H1 (cell line): ENCODE measurements around the gene CDK5. TPM values are rescaled to one million over a fixed set of nuclear protein-coding genes. Genes with fewer than 3 reads are reported as not detected.
A peak's percentile ranks its signal among the peaks of the same experiment; 100 is the strongest.

ENCODE experiments used
- CTCF ChIA-PET: fragments of 300-600 bp; sonication (Branson Sonifier 250); formaldehyde crosslinking; loops from one replicate; lab custom pipeline; 2021; ENCODE audit not compliant: partially characterized antibody; lab: Charles Lee
- POLR2A ChIA-PET: fragments of 300-600 bp; sonication (Branson Sonifier 250); formaldehyde crosslinking; loops from one replicate; lab custom pipeline; 2021; ENCODE audit warnings: inconsistent platforms; ENCODE audit not compliant: partially characterized antibody; lab: Charles Lee
- DNase-seq, 2 experiments: peaks; one replicate each; pipeline versions ENCODE4 v3.0.0 to v3.0.0-alpha.2; 2010 to 2022; ENCODE audit warnings: low spot score in 2 of 2, low read depth in 1 of 2, mixed read lengths in 1 of 2
- FAIRE-seq: peaks from 2 replicates; lab custom pipeline; 2011; peaks lifted over from hg19 to GRCh38; lab: Jason Lieb, UNC
- H2AFZ ChIP-seq: 2 replicates; pipeline ENCODE4 v1.8.1; 2012; ENCODE audit warnings: low read length, inconsistent platforms
- H2AK5ac ChIP-seq: 2 replicates; pipeline ENCODE4 v1.6.1; 2013; ENCODE audit warnings: low read depth, low read length
- H2BK120ac ChIP-seq: replicated peaks from 2 replicates; pipeline ENCODE3; 2013; ENCODE audit warnings: low read depth, low read length, inconsistent platforms
- H2BK12ac ChIP-seq: 2 replicates; pipeline ENCODE4 v1.6.1; 2013; ENCODE audit warnings: low read depth, low read length
- H2BK15ac ChIP-seq: 2 replicates; pipeline ENCODE4 v1.6.1; 2013; ENCODE audit warnings: low read length
- H2BK20ac ChIP-seq: 2 replicates; pipeline ENCODE4 v1.6.1; 2013; ENCODE audit warnings: low read length
- H2BK5ac ChIP-seq: 2 replicates; pipeline ENCODE4 v1.6.1; 2013; ENCODE audit warnings: low read depth, low read length
- H3K14ac ChIP-seq: 2 replicates; pipeline ENCODE4 v1.6.1; 2013; ENCODE audit warnings: inconsistent platforms; ENCODE audit not compliant: insufficient read length
- H3K18ac ChIP-seq: 2 replicates; pipeline ENCODE4 v1.6.1; 2013; ENCODE audit warnings: low read length; ENCODE audit errors: extremely low read depth
- H3K23ac ChIP-seq: 2 replicates; pipeline ENCODE4 v1.6.1; 2013; ENCODE audit warnings: inconsistent platforms; ENCODE audit not compliant: insufficient read length
- H3K23me2 ChIP-seq: 2 replicates; pipeline ENCODE4 v1.6.1; 2013; ENCODE audit warnings: low read depth, low read length
- H3K27ac ChIP-seq: 2 replicates; pipeline ENCODE4 v1.6.1; 2011; ENCODE audit warnings: low read depth, low read length, inconsistent platforms
- H3K27me3 ChIP-seq, 4 experiments: replicated peaks in 1 of 4; 1 replicate in 1 of 4; 2 replicates in 3 of 4; pipeline versions ENCODE4 v1.6.1 to v1.8.1; 2011 to 2013; ENCODE audit warnings: low read length in 3 of 4, mild to moderate bottlenecking in 3 of 4, inconsistent platforms in 2 of 4, mixed read lengths in 2 of 4, moderate library complexity in 1 of 4; ENCODE audit not compliant: control insufficient read depth in 3 of 4, insufficient read depth in 3 of 4; ENCODE audit errors: extremely low read depth in 1 of 4
- H3K36me3 ChIP-seq, 4 experiments: 2 replicates each; pipeline versions ENCODE4 v1.6.1 to v1.8.1; 2011 to 2013; ENCODE audit warnings: mild to moderate bottlenecking in 4 of 4, low read length in 3 of 4, moderate library complexity in 2 of 4, control low read depth in 1 of 4, inconsistent platforms in 1 of 4; ENCODE audit not compliant: insufficient read depth in 4 of 4, control insufficient read depth in 2 of 4
- H3K4ac ChIP-seq: replicated peaks from 2 replicates; pipeline ENCODE3; 2013; ENCODE audit warnings: low read length, low read depth, mixed read lengths, inconsistent platforms; ENCODE audit not compliant: insufficient read length
- H3K4me1 ChIP-seq, 4 experiments: replicated peaks in 1 of 4; 1 replicate in 1 of 4; 2 replicates in 3 of 4; pipeline versions ENCODE4 v1.6.1 to v1.8.1; 2011 to 2013; ENCODE audit warnings: low read length in 3 of 4, inconsistent platforms in 2 of 4, mixed read lengths in 1 of 4; ENCODE audit not compliant: insufficient read depth in 4 of 4, control insufficient read depth in 3 of 4
- H3K4me2 ChIP-seq, 2 experiments: 2 replicates each; pipeline versions ENCODE4 v1.6.1 to v1.8.1; 2011 to 2013; ENCODE audit warnings: low read depth in 2 of 2, low read length in 2 of 2, control low read depth in 1 of 2, inconsistent platforms in 1 of 2, mild to moderate bottlenecking in 1 of 2; ENCODE audit not compliant: insufficient read depth in 1 of 2
- H3K4me3 ChIP-seq, 4 experiments: fragments of 200-600, 300-600 bp in 1 of 4; sonication (generic), shearing (Covaris generic), sonication (Bioruptor Twin) in 1 of 4; 2 replicates each; pipeline versions ENCODE4 v1.5.1 to v1.8.1; 2011 to 2016; ENCODE audit warnings: low read length in 4 of 4, low read depth in 3 of 4, control low read depth in 2 of 4, inconsistent platforms in 2 of 4, mild to moderate bottlenecking in 2 of 4, mixed read lengths in 1 of 4, moderate library complexity in 1 of 4; ENCODE audit not compliant: insufficient read depth in 2 of 4; ENCODE audit errors: extremely low read depth in 1 of 4
- H3K56ac ChIP-seq: replicated peaks from 2 replicates; pipeline ENCODE3; 2013; ENCODE audit warnings: low read depth, mild to moderate bottlenecking, mixed read lengths, low read length, inconsistent platforms; ENCODE audit not compliant: insufficient read length
- H3K79me1 ChIP-seq: 2 replicates; pipeline ENCODE4 v1.6.1; 2013; ENCODE audit warnings: low read depth, low read length, control low read depth
- H3K79me2 ChIP-seq, 2 experiments: 2 replicates each; pipeline versions ENCODE4 v1.6.1 to v1.8.1; 2012 to 2013; ENCODE audit warnings: low read length in 2 of 2, mild to moderate bottlenecking in 2 of 2, inconsistent platforms in 1 of 2; ENCODE audit not compliant: insufficient read depth in 2 of 2, control insufficient read depth in 1 of 2
- H3K9ac ChIP-seq, 4 experiments: replicated peaks in 1 of 4; 1 replicate in 1 of 4; 2 replicates in 3 of 4; pipeline versions ENCODE4 v1.6.1 to v1.8.1; 2011 to 2013; ENCODE audit warnings: low read depth in 3 of 4, low read length in 3 of 4, control low read depth in 2 of 4, mild to moderate bottlenecking in 2 of 4, moderate library complexity in 2 of 4, inconsistent platforms in 1 of 4; ENCODE audit errors: extremely low read depth in 1 of 4
- H3K9me3 ChIP-seq, 2 experiments: 2 replicates each; pipeline versions ENCODE4 v1.6.1 to v1.8.1; 2012 to 2013; ENCODE audit warnings: mild to moderate bottlenecking in 2 of 2, moderate library complexity in 2 of 2, control low read depth in 1 of 2, inconsistent platforms in 1 of 2, low read depth in 1 of 2, low read length in 1 of 2, mixed read lengths in 1 of 2; ENCODE audit not compliant: insufficient read depth in 2 of 2
- H4K20me1 ChIP-seq, 2 experiments: replicated peaks in 1 of 2; 2 replicates each; pipeline versions ENCODE3 to v1.8.1; 2011 to 2013; ENCODE audit warnings: inconsistent platforms in 2 of 2, low read length in 2 of 2, mild to moderate bottlenecking in 1 of 2; ENCODE audit not compliant: insufficient read depth in 2 of 2, control insufficient read depth in 1 of 2
- H4K5ac ChIP-seq: 2 replicates; pipeline ENCODE4 v1.6.1; 2013; ENCODE audit warnings: low read length, low read depth, mixed read lengths, inconsistent platforms; ENCODE audit not compliant: insufficient read length
- H4K8ac ChIP-seq: 2 replicates; pipeline ENCODE4 v1.8.0; 2013; ENCODE audit warnings: mild to moderate bottlenecking, moderate library complexity, low read length, inconsistent platforms; ENCODE audit not compliant: insufficient read depth; ENCODE audit errors: extremely low read depth
- H4K91ac ChIP-seq: replicated peaks from 2 replicates; pipeline ENCODE3; 2013; ENCODE audit warnings: low read length, mixed read lengths, inconsistent platforms; ENCODE audit not compliant: insufficient read length
- ATF2 ChIP-seq: IDR thresholded peaks from 2 replicates; pipeline ENCODE4 v1.6.1; 2012; ENCODE audit warnings: low read length, inconsistent platforms
- CTCF ChIP-seq, 3 experiments: IDR thresholded peaks; 1 replicate in 2 of 3; 2 replicates in 1 of 3; pipeline versions ENCODE4 v1.5.1 to v1.6.1; 2011; ENCODE audit warnings: low read length in 3 of 3, mild to moderate bottlenecking in 3 of 3, inconsistent platforms in 2 of 3, low read depth in 1 of 3, moderate library complexity in 1 of 3; ENCODE audit not compliant: insufficient read depth in 1 of 3; ENCODE audit errors: control extremely low read depth in 1 of 3
- MAX ChIP-seq: IDR thresholded peaks from 2 replicates; pipeline ENCODE4 v1.6.1; 2012; ENCODE audit warnings: inconsistent platforms
- RNF2 ChIP-seq: fragments of 200-900, 300-1000 bp; sonication (generic); IDR thresholded peaks from 2 replicates; pipeline ENCODE4 v1.7.1; 2016; ENCODE audit warnings: borderline replicate concordance, low read depth, mild to moderate bottlenecking, antibody characterized with exemption, low read length; ENCODE audit not compliant: poor library complexity, severe bottlenecking; ENCODE audit errors: missing control alignments
- SRF ChIP-seq: IDR thresholded peaks from 2 replicates; pipeline ENCODE4 v1.6.1; 2011; ENCODE audit warnings: mild to moderate bottlenecking, low read depth, low read length, moderate library complexity
- TAF1 ChIP-seq: IDR thresholded peaks from 2 replicates; pipeline ENCODE4 v1.6.1; 2011; ENCODE audit warnings: mild to moderate bottlenecking, low read depth, low read length
- YY1 ChIP-seq: IDR thresholded peaks from 2 replicates; pipeline ENCODE4 v1.6.1; 2011; ENCODE audit warnings: low read depth, mild to moderate bottlenecking, low read length
- WGBS, 2 experiments: shearing (Covaris generic) in 1 of 2; methylation state at CpG; one replicate each; pipeline versions ENCODE4 v1.1.6 to v1.1.7; 2013 to 2015; ENCODE audit warnings: low lambda C conversion rate in 2 of 2, mixed read lengths in 2 of 2, inconsistent platforms in 1 of 2, low coverage in 1 of 2, missing lambda C conversion rate in 1 of 2; ENCODE audit not compliant: insufficient replicate concordance in 2 of 2, insufficient coverage in 1 of 2, insufficient read length in 1 of 2; ENCODE audit errors: extremely low coverage in 1 of 2, missing lambda C conversion rate in 1 of 2; 5-methylcytosine and 5-hydroxymethylcytosine counted together
- polyA plus RNA-seq, 7 experiments: library from polyadenylated mRNA; depleted of rRNA in 3 of 7; stranded (reverse) in 5 of 7; unstranded in 2 of 7; fragments of >200 nt in 5 of 7; fragments of 200-250 nt in 2 of 7; gene quantifications; 1 replicate in 5 of 7; 2 replicates in 1 of 7; 4 replicates in 1 of 7; pipeline versions ENCODE4 v1.2.1 to v1.2.3, GENCODE V29; 2011 to 2013; ENCODE audit warnings: missing spikeins in 2 of 7, mixed read lengths in 2 of 7
- total RNA-seq: library from RNA; stranded (reverse); fragmentation: NEBNext Ultra II Directional; extraction: Animal tissue kit (Norgen Biotek cat#: 25700); gene quantifications from 2 replicates; pipeline ENCODE4 v1.2.1, GENCODE V29; 2021

Gene CDK5
- total and polyA plus RNA-seq, 2 of the 8 experiments (the other 6 are each of a cell fraction or from before 2014, with no cell fraction given) = 22.8 to 37.2 TPM

- WGBS, 2 experiments = 41% methylated on average over 16 of the region's 23 CpGs; no CpG with 5 or more reads in 1 of the 2 experiments
- no peak overlapping the region for H3K14ac ChIP-seq
- DNase-seq (peak in 1 of 2 experiments; percentile 73), FAIRE-seq (peak; percentile 84)
- no peaks in the 10 kb centered on the region; the same call in 1 of the 2 replicates for H3K23me2 ChIP-seq
- H3K4ac ChIP-seq = no peak overlapping the region
- H4K5ac ChIP-seq = no peak overlapping the region
- peak overlapping the region; percentile 5 for H4K91ac ChIP-seq
- peak overlapping the region; percentile 60 to 68 for H3K4me2 ChIP-seq
- H2BK120ac ChIP-seq = no peak overlapping the region
- peaks cover 0 to 15% (median 12%) of the 10 kb centered on the region in 4 experiments; a peak in 6 of 7 replicates for H3K27me3 ChIP-seq
- no peak overlapping the region for H3K56ac ChIP-seq
- no peak overlapping the region for H2BK20ac ChIP-seq
- H3K79me1 ChIP-seq = no peaks in the 10 kb centered on the region; the same call in 1 of the 2 replicates
- 0 out of 7 replicates have a peak overlapping the region, but pooled peaks of 2 of the 4 experiments have one; percentile 29 to 38 for H3K9ac ChIP-seq
- no peaks in the 10 kb centered on the region for H3K9me3 ChIP-seq
- ChIA-PET CTCF (interaction anchor here (0.8 to 11.5 kb wide), 26 partner anchors 8 to 166 kb away, joined by 3 to 142 read pairs (median 4); partner anchors contain the start of genes ATG9B and NOS3), POLR2A (interaction anchor here (0.8 to 1.6 kb wide), 6 partner anchors 8 to 64 kb away, joined by 3 to 6 read pairs (median 4); no protein-coding TSS in a partner anchor)
- no peak overlapping the region for H3K27ac ChIP-seq
- H2BK5ac ChIP-seq = peak overlapping the region; percentile 50; the same call in 1 of the 2 replicates
- H3K4me3 ChIP-seq = peak overlapping the region in 3 of 4 experiments; percentile 4 to 53 (median 7); a peak in 4 of 8 replicates
- no peak overlapping the region for H3K23ac ChIP-seq
- H3K36me3 ChIP-seq = no peaks in the 10 kb centered on the region
- H2AK5ac ChIP-seq = no peak overlapping the region
- H2BK15ac ChIP-seq = peak overlapping the region; percentile 72; the same call in 1 of the 2 replicates
- no peak overlapping the region for H2AFZ ChIP-seq
- peak overlapping the region; percentile 23; the same call in 1 of the 2 replicates for H4K8ac ChIP-seq
- H2BK12ac ChIP-seq = peak overlapping the region; percentile 72; the same call in 1 of the 2 replicates
- H3K79me2 ChIP-seq = no peaks in the 10 kb centered on the region
- peaks cover 0 to 38% (median 27%) of the 10 kb centered on the region in 4 experiments; a peak in 6 of 7 replicates for H3K4me1 ChIP-seq
- no peaks in the 10 kb centered on the region for H4K20me1 ChIP-seq
- no peak overlapping the region for H3K18ac ChIP-seq
- TF ChIP-seq CTCF (IDR thresholded peaks at IDR 0.05; ENCODE audit: control extremely low read depth in 1 of 3, insufficient read depth in 1 of 3, low read depth in 1 of 3, low read length in 3 of 3) (peak in 2 of 3 experiments; percentile 59 to 76; a peak in 3 of 4 replicates), SRF (no peak), MAX (no peak), ATF2 (no peak), TAF1 (no peak), RNF2 (no peak), YY1 (no peak)
These were observed 44.8 kb downstream of the CDK5 start for GRCh38 chr7:151012911-151013347.
